Peyer's patch (tissue), 4 donors: ENCODE measurements around the gene CAMKK1.

Experiments used
- POLR2A ChIP-seq, 2 donors: fragments of 450-650 bp; IDR thresholded peaks; one replicate each; pipeline ENCODE4 v1.5.1; 2017; ENCODE audit warnings: antibody characterized with exemption in 2 of 2, mild to moderate bottlenecking in 2 of 2, moderate library complexity in 2 of 2
- TF ChIP-seq, protein P1 (sequence below), 6 experiments: fragments of 450-650 bp in 4 of 6; fragments of 200-600 bp in 2 of 6; sonication (generic) in 1 of 6; IDR thresholded peaks; one replicate each; pipeline ENCODE4 v1.5.1; 2017 to 2019; ENCODE audit warnings: antibody characterized with exemption in 6 of 6, mild to moderate bottlenecking in 3 of 6, moderate library complexity in 1 of 6

DNA sequence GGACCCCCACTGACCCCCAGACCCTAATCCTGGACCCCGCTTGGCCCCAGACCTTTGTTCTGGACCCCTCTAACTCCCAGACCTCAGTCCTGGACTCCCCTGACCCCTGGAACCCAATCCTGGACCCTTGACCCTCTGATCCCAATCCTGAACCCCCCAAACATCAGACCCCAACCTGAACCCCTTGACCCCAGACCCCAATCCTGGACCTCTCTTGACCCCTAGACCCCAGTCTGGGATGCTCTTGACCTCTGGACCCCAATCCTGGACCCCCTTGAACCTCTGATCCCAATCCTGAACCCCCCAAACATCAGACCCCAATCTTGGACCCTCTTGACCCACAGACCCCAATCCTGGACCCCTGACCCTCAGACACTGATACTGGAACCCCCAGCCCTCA, 36.9 kb upstream of the CAMKK1 start:
- TF ChIP-seq, protein P1, sequence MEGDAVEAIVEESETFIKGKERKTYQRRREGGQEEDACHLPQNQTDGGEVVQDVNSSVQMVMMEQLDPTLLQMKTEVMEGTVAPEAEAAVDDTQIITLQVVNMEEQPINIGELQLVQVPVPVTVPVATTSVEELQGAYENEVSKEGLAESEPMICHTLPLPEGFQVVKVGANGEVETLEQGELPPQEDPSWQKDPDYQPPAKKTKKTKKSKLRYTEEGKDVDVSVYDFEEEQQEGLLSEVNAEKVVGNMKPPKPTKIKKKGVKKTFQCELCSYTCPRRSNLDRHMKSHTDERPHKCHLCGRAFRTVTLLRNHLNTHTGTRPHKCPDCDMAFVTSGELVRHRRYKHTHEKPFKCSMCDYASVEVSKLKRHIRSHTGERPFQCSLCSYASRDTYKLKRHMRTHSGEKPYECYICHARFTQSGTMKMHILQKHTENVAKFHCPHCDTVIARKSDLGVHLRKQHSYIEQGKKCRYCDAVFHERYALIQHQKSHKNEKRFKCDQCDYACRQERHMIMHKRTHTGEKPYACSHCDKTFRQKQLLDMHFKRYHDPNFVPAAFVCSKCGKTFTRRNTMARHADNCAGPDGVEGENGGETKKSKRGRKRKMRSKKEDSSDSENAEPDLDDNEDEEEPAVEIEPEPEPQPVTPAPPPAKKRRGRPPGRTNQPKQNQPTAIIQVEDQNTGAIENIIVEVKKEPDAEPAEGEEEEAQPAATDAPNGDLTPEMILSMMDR (IDR thresholded peaks at IDR 0.05): no peak
- no peak for TF ChIP-seq POLR2A (IDR thresholded peaks at IDR 0.05)
